HG02938 (cell line): ENCODE results near the gene YAP1.

Experiments
- ATAC-seq: cut with Tn5 transposase; IDR thresholded peaks from one replicate; pipeline ENCODE4 v1.9.1; 2021; ENCODE audit warnings: mild to moderate bottlenecking, moderate library complexity; ENCODE audit not compliant: unreplicated experiment

Gene YAP1

DNA sequence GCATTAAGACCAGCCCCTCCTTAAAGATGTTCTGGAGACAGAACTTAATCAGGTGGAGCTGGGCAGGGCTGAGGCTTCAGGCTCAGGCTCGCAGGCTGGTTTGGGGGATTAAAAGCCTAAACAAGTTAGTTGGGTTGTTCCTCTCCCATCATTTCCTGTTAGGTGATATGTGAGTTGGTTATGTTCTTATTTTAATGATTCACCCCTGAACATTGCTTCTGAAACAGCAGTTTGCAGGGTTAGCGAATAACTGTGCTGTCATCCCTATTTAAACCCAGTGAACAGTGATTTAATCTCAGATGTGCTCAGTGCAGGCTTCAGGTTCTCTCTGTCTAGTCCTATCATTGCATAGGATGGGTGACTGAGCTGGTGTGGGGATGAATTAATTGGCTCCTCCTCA is 159.7 kb downstream of the YAP1 start:
- no peak for ATAC-seq

DNA sequence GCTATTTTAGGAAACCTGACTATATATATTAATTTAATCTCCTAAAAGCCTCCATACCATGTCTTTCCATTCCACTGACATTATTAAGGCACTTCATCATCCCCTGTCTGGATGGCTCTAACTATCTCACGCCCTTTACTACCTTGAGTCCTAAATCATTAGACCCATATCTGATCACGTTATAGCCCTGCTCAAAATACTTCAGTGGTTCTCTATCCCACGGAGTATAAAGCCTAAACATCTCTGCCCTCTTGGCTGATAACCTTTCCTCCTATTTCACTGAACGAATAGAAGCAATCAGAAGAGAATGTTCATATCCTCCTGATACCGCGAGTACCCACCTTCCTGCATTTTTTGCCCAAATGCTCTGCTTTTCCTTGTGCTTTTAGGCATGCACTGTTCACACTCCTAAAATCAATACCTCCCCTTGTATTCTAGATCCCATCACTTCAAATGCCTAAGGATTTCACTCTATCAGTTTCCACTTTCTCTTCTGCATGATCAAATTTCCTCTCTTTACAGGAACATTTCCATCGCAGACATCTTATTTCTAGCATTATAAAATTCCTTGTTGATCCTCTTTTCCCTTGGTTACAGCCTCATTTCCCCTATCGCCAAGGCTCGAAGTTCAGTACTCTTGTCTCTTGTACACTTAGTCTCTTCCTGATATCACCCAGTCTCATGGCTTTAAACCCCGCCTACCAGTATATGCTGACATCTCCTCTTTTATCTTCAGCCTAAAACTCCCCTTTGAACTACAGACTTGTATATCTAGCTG is 162.0 kb downstream of the YAP1 start:
- no peak for ATAC-seq

DNA sequence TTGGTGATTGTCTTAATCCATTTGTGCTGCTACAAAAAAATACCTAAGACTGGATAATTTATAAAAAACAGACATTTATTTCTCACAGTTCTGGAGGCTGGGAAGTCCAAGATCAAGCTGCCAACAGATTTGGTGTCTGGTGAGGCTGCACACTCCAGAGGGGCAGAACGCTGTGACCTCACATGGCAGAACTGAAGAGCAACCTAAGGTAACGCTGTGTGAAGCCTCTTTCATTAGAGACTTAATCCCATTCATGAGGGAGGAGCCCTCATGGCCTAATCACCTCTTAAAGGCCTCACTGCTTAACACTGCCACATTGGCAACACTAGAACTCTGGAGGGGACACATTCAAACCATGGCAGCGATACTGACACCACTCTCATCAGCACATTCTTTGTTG is 164.4 kb downstream of the YAP1 start:
- no peak for ATAC-seq

DNA sequence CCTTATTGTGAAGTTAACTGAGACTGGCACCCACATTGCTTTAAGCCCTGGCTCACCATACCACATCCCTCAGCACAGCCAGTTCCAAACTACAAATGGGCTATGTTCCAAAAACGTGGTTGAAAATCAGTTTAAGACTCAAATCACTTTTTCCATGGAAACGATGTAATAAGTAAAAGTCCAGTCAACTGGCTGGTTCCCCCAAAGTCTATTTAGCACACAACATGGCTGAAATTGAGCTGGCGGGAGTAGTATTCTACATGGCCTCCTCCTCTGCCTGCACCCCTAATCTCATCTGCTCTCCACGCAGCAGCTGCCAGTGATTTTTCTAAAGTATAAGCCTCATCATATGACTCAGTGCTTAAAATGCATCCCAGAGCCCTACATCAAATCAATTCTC is 166.1 kb downstream of the YAP1 start:
- ATAC-seq, result no peak

GRCh38 chr11:102276783-102277182 is 166.5 kb downstream of the YAP1 start:
- ATAC-seq, result no peak

GRCh38 chr11:102279641-102280170 is 169.5 kb downstream of the YAP1 start:
- ATAC-seq, result peak; percentile 98

- no peak for ATAC-seq
Observed at GRCh38 chr11:102280245-102280833, 170.1 kb downstream of the YAP1 start.
